IPS-NIHi7 (cell line): ENCODE data around the gene TNIP1.

Source experiments
- DNase-seq: peaks from one replicate; pipeline ENCODE4 v3.0.0; 2012; ENCODE audit warnings: mixed read lengths; ENCODE audit errors: extremely low spot score

TNIP1 gene

GRCh38 chr5:151106043-151106442 is 25.2 kb upstream of the TNIP1 start:
- DNase-seq: no peak

DNA sequence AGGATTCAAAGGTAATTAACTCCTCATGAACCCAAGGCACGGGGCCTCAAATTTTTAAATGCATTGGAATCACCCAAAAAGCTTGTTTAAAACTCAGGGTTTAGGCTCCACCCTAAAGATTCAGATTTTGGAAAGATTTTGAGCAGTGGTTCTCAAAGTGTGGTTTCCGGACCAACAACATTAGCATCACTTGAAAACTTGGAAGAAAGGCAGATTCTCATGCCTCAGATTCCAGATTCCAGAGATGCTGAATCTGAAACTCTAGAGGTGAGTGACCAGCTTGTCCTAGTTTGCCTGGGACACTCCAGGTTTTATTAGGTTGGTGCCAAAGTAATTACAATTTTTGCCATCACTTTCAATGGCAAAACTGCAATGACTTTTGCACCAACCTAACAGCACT is 24.7 kb upstream of the TNIP1 start:
- no peak for DNase-seq

GRCh38 chr5:151104795-151105194 is 24.0 kb upstream of the TNIP1 start:
- no peak for DNase-seq

DNA sequence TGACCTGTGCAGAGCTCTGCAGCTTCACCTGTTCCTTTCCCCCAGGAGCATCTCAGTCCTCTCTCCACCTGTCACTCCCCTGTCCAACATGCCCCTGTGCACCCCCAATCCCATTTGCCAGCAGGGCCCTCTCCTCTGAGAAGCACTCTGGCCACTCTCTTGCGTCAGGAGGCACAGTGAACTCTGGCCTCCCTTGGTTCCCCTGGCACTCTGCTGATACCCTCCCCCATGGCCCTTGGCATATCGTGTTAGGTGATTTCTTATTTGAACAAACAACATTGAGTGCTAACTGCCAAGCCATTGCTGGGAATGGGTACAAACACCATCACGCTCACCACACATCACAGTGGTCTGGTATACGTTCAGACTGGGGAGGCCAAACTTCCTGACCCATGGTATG is 20.9 kb upstream of the TNIP1 start:
- DNase-seq: no peak

- no peak for DNase-seq
These were observed 20.3 kb upstream of the TNIP1 start for GRCh38 chr5:151101151-151101550.

DNA sequence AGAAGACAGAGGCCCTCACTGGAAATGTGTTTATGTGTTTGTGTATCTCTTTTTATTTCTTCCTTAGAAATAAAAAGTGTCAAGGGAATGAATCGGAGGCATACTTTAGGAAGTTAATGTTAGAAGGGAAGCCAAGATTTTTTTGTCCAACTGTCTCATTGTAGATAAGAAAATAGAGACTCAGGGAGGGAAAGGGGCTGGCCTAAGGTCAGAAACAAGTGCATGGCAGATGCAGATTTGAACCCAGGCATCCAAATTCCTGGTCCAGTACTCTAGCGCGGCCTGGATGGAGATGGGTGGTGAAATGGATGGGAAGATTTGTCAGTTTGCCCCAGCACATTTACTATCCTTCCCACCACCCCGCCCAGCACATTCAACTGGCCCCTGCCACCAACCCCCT is 19.8 kb upstream of the TNIP1 start:
- no peak for DNase-seq

GRCh38 chr5:151098768-151099121 is 17.9 kb upstream of the TNIP1 start:
- DNase-seq: no peak

- no peak for DNase-seq
These were observed 17.3 kb upstream of the TNIP1 start for GRCh38 chr5:151097820-151098767.

DNA sequence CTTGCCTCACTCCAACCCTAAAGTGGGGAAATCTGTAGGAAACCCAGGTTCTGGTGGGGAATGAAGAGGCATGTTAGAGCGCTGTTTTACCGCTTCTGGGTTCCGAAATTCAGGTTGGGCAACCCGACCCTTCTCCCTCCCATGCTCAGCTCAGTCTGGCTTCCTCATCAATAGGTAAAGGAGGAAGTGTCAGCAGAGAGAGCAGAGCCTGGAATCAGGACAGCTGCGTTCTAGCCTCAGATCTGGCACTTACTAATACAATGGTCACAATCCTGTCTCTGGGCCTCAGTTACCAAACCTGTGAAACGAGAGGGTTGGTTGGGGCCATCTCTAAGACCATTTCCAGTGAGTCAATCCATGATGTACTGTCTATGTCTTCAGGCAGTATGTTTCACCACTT is 16.2 kb upstream of the TNIP1 start:
- DNase-seq: no peak

- no peak for DNase-seq
These were observed 15.2 kb upstream of the TNIP1 start for GRCh38 chr5:151096001-151096373.

GRCh38 chr5:151095341-151096000 is 14.6 kb upstream of the TNIP1 start:
- DNase-seq: no peak

- DNase-seq: no peak
These were observed 14.0 kb upstream of the TNIP1 start for GRCh38 chr5:151094852-151095245.

DNA sequence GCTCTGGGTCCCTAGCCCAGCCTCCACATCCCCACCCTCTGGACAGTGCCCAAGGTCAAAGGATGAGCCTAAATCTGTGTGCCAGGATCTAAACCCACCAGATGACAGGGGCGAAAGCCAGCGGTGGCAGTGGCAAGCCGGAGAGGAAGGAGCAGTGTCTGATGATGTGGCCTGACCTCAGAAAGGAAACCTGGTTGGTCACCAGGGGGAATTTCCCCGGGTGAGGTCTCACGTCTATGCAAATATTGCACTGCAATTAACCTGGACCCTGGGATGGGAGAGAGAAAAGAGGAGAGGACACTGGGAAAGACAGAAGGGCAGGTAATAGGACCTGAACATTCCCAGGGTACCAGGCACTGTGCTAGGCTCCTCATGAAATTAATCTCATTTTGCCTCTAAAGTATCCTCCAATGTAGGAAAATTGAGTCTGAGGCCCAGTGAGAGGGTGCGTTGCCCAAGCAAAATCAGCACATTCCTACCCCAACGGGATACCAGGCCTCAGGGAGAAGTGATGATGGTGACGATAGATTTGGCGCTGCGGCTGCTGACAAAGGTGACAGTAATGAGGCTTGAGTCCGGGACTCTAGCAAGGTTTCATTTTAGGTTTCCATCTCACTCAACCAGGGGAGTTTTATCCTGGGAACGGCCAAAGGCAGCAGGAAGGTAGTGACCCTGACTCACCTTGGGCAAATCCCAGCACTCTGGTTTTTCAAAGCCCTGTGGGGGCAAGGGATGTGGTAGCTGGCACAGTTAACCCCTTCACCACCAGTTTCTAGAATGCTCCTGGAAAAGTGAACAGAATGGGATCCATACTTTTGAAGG is 13.4 kb upstream of the TNIP1 start:
- no peak for DNase-seq

- no peak for DNase-seq
These were observed 12.6 kb upstream of the TNIP1 start for GRCh38 chr5:151093476-151093889.

GRCh38 chr5:151092762-151093161 is 11.9 kb upstream of the TNIP1 start:
- DNase-seq: no peak

DNA sequence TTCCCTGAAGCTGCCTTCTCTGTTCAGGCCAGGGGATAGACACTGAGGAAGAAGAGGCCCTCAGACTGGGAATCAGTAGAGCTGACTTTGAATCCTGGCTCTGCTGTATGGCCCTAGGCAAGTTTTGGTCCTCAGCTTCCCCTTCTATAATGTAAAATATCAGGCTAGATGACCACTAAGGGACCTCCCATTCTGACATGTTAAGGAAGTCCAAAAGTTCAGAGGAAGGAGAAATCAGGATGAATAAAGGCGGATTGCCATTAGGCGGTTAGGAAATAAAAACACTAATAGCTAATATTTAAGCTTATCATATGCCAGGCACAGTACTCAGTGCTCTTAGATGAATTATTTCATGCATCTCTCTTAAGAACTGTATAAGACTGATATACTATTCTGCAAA is 8.9 kb upstream of the TNIP1 start:
- DNase-seq: no peak

DNA sequence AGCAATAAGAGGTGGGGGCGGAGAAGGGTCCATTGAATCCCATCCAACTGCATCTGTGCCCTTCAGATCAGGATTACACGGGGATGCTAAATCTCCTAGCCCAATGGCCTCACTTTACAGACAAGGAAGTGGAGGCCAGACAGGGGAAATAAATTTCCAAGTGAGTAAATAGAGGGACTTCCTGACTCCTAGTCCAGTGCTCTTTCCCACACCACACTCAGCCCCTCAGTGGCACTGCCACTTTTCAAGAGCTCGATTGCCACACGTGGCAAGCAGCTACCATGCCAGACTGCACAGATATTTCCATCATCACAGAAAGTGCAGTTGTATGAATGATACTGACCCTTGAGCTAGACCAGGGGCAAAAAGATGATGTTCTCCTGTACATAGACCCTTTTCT is 8.2 kb upstream of the TNIP1 start:
- no peak for DNase-seq

GRCh38 chr5:151087486-151087885 is 6.7 kb upstream of the TNIP1 start:
- no peak for DNase-seq

- no peak for DNase-seq
These were observed 6.1 kb upstream of the TNIP1 start for GRCh38 chr5:151086905-151087360.

GRCh38 chr5:151086192-151086869 is 5.5 kb upstream of the TNIP1 start:
- no peak for DNase-seq

GRCh38 chr5:151085517-151086041 is 4.7 kb upstream of the TNIP1 start:
- DNase-seq: no peak

DNA sequence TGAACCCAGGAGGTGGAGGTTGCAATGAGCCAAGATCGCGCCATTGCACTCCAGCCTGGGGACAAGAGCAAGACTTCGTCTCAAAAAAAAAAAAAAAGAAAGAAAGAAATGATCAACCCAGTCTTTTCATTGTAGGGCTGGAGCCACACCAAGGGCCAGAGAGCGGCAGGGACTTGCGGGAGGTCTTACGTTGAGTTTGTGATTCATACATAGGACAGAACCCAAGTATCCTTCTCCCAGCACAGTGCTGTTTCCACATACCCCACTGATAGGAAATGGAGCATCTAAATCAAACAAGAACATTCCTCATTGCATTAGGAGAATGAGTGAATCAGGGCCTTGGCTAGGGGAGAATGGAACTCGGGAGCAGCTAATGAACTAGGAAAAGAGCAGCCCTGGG is 3.5 kb upstream of the TNIP1 start:
- DNase-seq: no peak
